NCI-H1417 treated with DMSO at 0.1 percent for 48 hours (cell line): Measurements from ENCODE around the gene ABCB4.

ENCODE experiments used
- DNase-seq: peaks from one replicate; lab custom pipeline; 2025; lab: John Stamatoyannopoulos, UW

Gene ABCB4

DNA sequence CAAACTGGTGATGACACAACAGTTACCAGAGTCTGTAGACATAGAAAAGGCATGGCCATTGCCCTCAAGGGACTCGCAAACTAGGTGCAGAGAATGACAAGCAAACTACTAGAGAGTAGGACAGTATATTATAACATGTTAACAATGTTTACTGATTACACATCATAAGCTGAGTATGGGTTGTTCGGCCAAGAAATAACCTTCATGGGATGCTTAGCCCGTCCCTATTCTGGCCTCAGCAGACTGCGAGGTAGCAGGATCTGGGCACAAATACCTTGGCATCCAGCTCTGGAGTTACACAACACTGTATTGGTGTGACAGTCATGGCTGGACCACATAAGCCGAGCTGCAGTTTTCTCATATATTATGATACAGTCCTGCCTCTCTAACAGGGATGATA is 51.4 kb downstream of the ABCB4 start:
- DNase-seq, result no peak

DNA sequence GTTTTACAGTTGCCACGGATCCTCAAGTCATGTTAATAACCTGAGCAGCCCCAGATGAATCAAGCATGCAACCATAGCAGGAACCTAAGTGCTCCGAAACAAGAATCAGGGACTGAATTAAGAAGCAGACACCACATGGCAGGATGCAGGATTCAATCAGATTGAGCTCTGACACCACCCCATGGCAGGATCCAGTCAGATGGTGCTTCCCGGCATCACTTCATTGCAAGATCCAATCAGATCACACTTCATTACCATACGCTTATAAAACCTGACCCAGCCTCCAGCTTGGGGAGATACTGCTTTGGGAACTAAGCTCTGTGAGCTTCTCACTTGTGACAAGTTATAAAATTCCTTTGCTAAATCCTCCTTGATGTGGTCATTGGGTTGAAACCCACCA is 55.3 kb downstream of the ABCB4 start:
- DNase-seq, result no peak

DNA sequence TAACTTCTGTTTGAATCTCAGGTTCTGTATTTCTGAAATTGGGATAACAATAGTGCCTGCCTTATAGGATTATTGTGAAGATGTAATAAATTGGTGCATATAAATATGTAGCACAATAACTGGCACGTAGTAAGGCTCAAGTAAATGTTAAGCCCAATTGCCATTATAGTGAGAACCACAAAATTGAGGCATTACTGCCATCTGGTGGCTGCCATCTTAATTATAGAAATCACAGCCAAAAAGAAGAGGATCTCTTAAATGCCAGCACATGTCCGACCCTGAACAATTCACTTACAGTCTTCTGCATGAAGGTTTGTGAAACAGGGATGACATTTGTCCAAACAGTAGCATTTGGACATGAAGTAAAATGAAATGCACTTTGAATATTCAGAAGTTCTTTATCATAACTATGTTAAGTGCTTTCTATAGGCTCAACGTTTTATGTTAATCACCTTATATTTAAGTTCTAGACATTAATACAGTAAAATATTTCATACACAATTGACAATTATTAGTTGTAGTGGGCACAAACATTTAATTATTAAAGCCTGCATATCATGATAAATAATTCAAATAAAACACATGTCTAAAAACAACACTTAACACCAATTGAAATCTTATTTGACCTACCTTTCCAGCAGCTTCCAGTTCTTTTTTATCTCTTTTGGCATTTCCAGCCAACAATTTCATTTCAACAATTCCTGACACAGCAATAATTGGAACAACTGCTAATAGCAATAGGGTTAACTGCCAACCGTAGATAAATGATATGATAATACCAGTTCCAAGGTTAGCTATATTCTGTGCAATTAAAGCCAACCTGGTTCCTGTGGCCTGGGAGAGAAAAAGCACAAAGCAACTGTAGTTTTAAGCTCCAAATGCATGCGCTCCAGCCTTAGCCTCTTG is 58.5 kb downstream of the ABCB4 start:
- peak; percentile 26 for DNase-seq

DNA sequence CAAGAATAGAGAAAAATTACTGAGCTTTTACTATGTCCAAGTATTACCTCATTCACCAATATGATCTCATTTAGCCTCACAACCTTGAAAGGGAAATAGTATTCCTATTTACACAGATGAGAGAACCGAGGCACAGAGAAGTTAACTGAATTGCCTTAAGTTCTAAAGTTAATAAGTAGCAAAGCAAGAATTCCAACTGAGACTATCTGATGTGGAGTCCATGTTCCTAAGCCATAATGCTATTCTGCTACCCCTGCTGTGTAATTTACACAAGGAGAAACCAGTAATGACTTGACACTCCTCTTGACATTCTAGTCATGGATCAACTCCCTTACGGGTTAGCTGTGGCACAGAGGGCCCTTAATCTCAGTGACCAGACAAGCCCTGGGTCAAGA is 60.7 kb downstream of the ABCB4 start:
- DNase-seq, result no peak

DNA sequence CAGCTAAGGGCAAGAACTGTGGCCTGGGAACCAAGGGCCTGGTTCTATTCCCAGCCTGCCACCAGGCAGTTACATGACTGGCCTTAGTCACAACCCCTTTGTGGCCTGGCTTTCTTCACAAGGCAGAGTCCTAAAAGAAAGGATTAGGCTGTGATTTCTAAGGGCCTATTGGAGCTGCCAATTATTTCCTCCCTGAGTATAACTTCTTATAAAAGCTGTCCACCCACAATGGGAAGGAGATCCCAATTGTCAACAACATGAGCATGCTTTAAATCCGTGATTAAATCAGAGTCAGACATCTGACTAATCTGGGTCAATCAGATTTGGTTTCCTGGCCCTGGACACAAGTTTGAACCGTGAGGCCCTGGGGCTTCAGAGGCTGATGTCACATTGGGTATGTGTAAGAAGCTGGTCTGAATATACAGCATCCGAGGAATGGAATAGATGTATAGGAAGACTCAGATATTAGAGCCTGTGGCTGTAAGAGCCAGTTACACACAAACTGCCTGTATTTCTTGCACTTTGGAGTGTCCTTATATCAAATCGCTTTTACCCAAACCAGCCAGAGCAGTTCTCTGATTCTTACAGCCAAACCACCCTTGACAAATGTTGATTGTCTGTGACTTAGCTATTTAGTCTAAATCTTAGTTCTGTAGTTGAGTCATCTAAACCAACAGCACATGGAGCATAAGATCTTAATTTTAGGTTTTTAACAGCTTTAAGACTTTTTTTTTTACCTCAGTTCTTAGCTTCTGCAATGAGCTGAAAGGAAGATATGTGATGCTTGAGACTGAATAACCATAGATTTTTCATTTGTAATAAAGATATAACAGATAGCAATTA is 61.3 kb downstream of the ABCB4 start:
- no peak for DNase-seq

DNA sequence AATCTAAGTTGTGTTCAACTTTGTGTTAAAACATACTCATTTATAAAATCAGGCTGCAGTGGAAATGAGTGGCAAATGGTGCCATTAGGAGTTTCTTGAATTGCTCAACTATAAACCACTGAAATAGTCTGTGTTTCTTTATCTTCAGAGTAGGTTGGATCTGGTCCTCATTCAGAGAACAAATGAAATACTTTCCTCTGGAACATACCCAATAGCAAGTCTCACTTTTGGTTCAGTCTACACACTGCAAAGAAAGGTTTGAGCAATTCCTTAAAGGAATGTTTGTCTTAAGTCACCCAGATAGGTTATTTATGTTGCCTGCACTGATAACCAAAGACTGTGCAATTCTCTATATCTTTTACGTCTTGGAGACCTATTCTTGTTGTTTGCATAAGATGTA is 62.5 kb downstream of the ABCB4 start:
- DNase-seq, result no peak

DNA sequence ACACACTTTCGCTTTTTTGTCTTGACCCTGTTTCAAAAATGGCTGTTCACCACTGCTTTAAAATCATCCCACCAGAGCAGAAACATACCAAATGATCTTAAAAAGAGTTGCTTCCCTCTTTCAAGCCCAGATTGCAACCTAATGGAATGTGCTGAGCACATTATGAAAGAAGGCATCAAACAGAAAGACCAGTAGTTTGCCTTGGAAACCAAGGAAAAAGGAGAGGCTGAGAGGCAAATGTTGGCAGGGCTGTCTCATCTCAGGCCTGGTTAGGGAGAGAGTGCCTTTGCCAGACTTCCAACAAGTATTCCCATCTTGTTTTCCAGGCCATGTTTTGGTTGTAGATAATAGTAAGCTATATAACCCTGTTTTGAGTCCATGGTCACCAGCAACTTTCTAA is 64.3 kb downstream of the ABCB4 start:
- no peak for DNase-seq

DNA sequence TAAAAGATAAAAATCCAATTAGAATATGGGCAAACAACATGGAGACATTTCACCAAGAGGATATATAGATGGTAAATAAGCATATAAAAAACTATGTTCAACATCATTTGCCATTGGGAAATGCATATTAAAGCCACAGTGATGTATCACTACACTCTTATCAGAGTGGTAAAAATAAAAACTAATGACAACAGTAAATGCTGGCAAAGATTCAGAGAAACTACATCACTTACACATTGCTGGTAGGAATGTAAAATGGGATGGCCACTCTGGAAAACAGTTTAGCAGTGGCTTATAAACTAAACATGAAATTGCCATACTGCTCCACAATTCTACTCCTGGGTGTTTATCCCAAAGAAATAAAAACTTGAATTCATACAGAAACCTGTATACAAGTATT is 70.8 kb downstream of the ABCB4 start:
- DNase-seq, result no peak

DNA sequence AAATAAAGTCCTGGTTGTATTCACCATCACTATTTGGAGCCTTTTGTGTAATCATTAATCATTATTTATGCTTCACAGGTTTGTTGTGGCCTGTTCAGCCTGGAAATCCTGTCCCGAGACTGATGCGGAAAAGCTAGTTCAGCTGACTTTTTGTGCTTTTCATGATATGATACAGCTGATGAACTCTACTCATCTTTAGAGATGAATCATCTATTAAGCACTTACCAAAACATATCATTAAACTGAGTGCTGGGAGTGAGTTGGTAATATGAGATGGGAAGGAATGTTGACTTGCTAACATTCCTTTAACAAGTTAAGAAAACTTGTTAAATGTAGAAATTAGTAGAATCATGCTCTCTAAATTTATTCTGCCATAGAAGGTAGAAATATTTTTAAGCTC is 77.0 kb downstream of the ABCB4 start:
- DNase-seq, result no peak

DNA sequence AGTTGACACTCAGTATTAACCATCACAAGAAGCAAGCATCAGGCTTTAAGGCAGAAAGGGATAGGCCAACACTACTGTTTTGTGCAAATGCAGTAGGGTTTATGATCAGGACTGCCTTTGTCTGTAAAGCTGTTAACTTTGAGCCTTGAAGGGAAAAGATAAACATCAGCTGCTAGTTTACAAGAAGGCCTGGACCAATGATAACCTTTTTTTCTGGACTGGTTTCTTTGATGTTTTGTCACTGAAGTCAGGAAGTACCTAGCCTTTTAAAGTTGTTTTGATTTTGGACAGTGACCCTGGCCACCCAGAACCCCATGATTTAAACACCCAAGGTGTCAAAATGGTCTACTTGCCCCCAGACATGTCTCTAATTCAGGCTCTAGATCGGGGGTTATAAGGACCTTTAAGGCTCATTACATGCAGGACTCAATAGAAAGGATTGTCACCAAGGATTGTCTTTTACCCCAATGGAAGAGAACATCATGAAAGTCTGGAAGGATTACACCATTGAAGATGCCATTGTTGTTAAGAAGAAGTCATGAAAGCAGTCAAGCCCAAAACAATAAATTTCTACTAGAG is 79.9 kb downstream of the ABCB4 start:
- no peak for DNase-seq

DNA sequence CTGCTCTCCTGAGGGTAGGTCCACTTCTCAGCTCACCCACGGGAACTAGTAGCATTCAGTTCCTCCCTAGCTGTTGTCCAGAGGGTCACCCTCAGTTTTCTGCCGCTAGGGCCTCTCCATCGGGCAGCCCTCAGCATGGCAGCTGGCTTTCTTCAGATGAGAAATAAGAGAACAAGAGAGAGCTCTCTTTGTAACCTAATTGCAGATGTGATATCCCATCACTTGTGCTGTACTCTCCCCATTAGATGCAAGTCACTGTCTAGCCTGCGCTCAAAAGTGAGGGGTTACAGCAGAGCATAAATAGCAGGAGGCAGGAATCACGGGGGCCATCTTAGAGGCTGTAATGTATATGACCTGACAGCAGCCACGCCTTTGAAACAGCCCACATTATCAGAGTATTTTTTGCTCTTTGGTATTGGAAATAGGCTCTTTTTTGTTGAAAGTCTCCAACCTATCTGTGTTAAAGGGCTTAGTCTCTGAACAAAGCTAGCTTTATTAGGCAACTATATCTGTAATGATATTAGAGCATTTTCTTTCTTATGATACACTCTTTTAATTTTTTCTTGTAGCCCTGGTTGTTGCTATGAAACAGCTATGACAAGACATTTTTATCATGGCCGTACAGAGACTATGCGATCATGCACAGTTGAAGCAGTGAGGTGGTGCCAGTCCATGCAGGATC is 84.3 kb downstream of the ABCB4 start:
- no peak for DNase-seq

DNA sequence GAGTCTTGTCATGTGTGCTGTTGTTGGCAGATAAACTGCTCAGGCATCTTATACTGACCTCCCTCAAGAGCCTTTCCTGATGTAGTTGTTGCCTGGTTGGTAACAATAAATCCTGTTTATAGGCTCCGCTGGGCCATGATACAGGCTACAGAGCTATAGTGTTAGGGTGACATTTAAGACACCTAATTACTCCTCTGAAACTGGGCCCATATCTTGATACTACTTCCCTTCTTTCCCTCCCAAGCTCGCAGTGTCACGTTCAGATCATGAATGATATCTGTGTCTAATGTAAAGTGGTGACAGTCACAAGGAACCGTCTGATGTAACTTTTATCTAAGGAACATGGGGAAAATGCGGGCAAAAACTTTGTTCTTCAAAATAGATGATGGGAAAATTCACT is 94.6 kb downstream of the ABCB4 start:
- no peak for DNase-seq

DNA sequence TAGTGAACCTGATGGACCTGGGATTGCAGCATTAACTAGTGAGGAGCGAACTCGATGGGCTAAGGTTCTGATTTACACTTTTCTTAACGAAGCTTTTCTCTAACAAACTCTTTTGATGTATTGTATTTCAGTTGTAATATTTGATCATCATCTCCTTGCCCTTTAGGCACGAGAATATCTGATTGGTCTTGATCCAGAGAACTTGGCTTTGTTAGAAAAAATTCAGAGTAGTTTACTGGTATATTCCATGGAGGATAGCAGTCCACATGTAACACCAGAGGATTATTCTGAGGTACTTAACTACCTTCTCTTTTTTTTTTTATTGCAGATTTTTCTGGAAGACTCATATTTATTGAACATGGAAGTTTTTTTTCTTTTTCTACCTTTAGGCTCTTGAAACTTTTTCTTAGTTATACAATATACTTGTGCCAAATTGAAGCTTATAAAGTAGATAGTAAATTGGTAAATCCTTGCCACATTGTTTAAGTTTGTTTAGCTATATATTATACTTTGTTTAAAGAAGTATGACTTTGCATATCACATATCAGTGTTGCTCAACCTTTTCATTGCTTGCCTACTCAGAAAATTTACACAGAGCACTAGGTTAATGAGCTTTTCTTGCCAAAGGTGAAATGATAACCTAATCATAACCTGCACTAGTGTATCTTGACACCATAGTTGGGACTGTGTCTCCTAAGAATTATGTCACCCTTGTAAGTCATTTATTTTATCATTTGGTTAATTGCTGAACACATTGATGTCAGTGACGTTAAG is 99.6 kb downstream of the ABCB4 start:
- DNase-seq, result no peak

DNA sequence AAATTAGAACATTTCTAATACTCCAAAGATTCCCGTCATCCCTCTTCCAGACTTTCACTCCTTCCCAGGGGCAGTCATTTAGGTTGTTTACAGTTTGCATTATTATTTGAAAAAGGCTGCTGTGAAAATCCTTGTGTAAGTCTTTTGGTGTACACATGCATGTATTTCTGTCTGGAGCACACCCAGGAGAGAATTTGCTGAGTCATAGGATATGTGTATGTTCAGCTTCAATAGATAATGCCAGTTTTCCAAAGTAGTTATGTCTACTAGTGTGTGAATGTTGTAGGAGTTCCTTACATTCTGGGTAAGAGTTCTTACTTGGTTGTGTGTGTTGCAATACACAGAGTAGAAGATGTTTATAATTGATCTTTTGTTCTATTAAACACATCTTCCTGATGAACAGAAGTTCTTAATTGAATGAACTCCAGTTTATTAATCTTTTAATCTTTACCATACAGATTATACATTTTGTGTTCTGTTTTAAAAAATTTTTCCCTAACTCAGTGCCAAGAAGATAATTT is 104.8 kb downstream of the ABCB4 start:
- DNase-seq, result no peak

DNA sequence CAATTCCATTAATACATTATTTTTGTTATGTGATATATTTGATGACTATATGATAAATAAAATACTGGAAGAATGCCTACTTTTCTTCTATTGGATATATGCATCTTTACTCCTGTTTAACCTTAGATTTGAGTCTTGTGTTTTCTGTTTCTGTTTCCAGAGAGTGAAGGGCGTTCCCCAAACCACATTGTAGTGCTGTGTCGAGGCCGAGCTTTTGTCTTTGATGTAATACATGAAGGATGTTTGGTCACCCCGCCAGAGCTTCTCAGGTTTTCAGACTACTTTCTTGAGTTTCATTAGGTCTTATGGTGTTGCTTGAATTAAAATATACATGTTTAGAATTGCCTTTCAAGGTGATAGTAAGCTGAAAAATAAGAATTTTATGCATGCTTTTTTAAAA is 106.3 kb downstream of the ABCB4 start:
- DNase-seq, result no peak

DNA sequence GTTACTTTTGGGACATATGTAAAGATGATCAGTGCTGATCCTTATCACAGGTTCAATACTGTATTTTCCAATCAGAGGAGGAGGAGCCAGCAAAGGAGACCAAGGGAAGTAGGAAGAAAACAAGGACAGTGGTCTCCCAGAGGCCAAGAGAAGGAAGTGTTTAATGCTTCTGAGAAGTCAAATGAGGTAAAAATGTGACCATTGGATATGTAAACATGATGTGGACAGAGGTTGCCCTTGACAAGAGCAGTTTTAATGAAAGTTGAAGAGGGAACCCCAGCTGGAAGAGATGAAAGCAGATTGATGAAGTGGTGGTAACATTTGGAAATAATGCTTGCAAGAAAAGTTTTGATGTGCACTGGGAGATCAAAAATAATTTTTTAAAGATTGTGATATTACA is 111.2 kb downstream of the ABCB4 start:
- no peak for DNase-seq

DNA sequence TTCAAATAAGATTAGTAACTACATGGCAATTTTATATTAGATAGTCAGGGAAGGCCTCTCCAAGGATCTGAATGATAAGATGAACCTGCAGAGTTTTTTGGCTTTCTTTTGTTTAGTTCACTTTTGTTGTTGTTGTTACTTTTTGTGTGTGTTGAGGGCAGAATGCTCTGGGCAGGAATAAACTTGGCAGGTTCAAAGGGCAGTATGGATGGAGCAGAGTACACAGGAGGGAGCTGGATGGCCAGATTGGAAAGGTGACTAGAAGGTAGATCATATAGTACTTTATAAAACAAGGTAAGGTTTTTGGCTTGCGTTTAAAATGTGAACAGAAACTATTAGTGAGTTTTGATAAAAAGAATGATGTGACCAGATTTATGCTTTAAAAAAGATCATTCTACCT is 112.1 kb downstream of the ABCB4 start:
- no peak for DNase-seq

DNA sequence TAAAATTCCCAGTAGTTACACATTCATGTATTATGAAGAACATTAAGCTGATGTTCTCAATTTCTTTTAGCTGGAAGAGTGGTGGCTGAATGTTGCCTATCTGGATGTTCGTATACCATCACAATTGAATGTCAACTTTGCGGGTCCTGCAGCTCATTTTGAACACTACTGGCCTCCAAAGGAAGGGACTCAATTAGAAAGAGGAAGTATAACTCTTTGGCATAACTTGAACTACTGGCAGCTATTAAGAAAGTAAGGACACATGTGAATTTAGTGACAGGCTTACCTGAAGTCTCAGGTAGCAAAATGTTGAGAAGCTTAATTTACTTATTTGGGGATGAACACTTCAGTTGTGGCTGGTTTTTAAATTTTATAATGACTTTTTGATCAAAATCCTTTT is 114.2 kb downstream of the ABCB4 start:
- DNase-seq, result no peak

DNA sequence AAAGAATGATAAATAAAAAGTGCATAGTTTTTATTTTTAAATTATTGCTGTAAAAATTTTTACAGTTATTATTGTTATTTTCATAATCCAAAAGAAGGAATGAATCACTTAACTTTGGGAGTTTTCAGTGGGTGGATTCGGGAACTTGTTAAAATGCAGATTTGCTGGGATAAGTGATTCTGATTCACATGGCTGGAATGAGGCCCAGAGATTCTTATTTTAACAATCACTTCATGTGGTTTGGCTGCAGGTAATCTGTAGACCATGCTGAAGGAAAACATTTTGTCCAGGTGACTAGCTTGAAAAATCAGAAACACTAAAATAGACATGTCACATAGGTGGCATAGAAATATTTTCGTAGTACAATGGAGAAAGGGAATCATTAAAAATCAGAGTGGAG is 116.1 kb downstream of the ABCB4 start:
- no peak for DNase-seq

DNA sequence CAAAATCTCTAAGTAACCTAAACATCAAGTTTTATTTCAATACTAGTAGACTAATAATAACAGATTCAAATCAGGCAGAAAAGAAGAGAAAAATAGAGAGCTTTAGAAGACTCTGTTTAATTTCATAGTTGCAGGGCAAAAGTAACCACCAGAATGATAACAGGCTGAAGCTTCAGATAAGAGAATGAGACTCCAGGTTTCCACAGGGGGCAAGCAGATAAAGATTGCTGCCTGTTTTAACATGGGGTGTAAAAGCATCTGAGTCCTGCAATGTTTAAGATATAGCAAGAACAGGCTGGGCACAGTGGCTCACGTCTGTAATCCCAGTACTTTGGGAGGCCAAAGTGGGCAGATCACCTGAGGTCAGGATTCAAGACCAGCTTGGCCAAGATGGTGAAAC is 119.0 kb downstream of the ABCB4 start:
- DNase-seq, result no peak

DNA sequence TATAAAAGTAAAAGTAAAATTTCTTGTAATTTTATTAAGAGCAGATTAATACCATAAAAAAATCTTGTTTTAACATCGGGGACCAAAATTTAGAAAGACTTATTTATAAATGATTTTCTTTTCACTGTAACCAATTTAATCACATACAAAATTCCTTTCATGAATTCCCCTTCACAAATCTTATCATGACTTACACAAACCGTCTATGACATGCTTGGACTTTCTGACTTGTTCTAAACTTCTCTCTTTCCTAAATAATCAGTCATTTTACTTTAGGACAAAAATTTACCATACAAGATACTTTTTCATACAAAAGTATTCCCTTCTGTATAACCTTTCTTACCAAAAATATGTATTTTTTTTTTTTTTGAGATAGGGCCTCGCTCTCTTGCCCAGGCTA is 120.7 kb downstream of the ABCB4 start:
- no peak for DNase-seq
